Measurements from ENCODE around the gene GOLGA3.
"Not testable (repeated sequence)": the region's sequence is repeated elsewhere in the genome, so short reads cannot be mapped to it uniquely, and the experiment has no call there.

GOLGA3 gene

DNA sequence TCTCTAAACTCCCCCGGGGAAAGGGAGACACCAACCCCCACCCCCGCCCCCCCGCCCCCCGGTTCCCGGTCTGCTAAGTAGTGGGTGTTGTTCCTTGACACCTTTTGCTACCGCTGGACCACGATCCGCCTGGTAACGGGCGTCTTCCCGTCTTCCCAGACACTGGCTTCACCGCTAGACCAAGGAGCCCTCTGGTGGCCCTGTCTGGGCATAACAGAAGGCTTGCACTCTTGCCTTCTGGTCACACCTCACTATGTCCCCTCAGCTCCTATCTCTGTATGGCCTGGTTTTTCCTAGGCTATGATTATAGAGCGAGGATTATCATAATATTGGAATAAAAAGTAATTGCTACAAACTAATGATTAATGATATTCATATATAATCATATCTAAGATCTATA, 19.3 kb downstream of the GOLGA3 start:
- DNase-seq (ENCODE audit: low spot score) = not testable (repeated sequence)

DNA sequence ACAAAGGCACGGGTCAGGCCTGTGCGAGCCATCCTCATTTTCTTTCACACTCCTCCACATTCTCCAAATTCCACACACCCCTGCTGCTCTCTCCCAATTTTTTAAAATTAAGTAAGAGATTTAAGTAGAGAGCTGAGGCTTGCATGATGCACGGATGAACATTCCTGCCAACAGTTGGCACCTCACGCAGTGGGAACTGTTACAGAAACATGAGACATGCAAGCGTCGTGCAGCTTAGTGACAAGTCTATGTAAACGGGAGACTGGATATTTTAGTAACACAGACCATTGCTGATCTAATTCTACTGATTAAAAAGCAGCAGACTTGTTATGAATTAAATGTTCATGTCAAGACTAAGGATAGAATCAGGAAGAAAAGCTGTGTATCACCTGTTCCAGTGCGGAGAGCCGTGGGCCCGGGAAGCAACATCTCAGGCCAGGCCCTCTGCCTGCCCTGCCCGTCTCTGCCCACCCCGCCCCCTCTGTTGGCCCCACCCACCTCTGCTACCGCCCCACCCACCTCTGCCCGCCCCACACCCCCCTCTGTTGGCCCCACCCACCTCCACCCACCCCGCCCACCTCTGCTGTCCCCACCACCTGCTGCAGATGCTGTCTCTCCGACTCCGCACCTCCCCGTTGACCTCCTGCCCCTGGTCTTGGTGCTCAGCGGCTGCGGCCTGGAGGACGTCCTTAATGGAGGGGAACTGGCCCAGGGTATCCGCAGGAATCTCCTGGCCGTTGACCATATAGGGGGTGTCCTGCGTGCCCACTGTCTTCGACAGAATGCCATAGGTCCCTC, 21.2 kb downstream of the GOLGA3 start:
- no peak for DNase-seq (ENCODE audit: low spot score)

DNA sequence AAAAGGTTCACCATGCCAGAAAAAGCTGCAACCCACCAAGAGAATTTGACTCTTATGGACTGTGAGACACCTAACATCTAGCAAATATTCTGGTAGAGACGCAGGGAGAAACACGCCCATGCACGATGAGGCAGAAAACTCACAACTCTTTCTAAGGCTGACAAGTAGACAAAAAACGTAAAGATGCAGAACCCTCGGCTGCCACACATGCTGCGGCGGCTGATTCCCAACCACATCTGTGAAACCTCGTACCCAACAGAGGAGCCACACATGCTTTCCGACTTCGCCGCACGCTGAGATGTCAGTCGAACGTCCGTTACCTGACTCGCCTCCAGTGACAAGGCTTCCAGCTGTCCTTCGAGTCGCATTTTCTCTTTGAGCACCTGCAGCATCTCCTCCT, 21.8 kb downstream of the GOLGA3 start:
- DNase-seq (ENCODE audit: low spot score) = no peak

DNA sequence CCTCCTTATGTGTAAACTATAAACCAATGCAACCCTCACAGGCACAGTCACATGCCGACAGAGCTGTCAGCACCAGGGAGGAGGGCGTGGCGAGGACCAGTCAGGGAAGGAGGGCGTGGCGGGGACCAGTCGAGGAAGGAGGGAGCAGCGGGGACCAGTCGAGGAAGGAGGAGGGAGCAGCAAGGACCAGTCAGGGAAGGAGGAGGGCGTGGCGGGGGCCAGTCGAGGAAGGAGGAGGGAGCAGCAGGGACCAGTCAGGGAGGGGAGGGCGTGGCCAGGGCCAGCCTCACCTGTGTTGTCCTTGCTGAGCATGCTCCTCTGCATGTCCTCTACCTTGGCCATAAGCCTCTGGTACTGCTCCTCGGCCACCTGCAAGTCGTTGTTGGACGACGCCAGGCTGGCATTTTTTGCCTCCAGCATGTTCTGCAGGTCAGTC, 24.2 kb downstream of the GOLGA3 start:
- DNase-seq (ENCODE audit: low spot score) = no peak

DNA sequence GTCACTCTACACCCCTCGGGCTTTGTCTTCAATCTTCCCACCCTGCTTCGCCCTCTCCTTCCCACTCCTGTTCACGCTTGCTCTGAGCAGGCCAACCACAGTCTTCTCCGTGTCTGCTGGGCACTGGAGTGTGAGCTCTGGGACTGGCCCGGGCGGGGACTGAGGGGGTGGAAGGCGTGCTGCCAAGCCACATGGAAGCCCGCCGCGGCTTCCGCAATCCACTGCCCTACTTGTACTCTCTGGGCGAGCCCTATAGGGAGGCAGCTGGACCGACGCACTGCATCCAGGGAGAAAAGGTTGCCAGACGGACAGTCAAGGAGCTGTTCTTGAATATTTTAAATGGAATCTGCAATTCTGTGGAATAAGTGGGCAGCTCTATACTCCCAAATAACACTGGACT, 24.8 kb downstream of the GOLGA3 start:
- no peak for DNase-seq (ENCODE audit: low spot score)

DNA sequence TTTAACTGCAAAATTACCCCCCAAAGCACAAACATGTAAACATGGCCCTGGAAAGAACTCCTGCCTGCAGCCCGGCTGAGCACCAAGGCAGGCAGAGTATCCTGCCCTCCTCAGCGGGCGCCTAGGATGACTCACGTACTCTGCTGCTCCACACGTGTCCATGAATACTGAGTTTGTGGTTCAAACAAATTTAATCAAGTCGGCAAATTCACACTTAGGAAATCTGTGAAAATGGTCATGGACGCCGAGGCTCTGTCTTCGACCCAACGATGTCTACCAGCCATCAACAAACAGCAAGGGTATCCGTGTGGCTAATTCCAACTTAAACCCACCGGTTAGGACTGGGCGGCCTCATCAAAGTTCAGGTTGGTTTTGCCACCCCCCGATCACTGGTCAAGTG, 25.5 kb downstream of the GOLGA3 start:
- DNase-seq (ENCODE audit: low spot score) = no peak

DNA sequence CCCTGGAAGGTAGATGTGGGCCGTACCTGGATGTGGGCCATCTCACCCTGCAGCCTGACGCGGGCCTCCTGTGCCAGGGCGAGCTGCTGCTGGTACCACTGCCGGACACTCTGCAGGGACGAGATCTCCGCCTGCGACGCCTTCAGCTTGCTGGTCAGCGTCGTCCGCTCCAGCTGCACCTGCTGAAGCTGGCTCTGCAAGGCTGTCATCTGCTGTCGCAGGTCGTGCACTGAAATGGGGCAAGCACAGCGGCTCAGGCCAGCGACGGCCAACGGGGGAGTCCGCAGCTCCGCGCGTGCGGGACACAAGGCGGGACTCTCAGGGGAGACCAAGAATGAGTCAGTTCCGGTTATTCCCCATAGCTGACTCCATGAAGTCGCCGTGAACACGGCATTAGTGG, 26.9 kb downstream of the GOLGA3 start:
- DNase-seq (ENCODE audit: low spot score) = no peak

DNA sequence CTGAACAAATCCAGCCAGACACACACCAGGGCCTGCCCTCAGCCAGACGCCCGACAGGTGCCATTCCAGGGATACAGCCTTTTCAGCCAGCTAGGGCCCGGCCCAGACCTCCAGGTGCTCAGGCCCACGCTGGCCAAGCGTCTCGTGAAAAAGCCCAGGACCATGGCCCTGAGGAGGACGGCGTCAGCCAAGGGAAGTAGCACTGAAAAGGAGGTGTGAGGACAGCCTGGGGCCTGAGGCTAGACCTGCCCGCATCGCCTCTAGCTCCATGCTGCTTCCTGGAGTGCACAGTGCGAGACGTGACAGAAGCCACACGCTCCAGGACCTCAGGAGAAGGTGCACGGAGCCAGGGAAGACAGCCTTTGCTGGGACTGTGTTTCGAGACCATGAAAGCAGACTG, 29.8 kb downstream of the GOLGA3 start:
- DNase-seq (ENCODE audit: low spot score) = no peak

DNA sequence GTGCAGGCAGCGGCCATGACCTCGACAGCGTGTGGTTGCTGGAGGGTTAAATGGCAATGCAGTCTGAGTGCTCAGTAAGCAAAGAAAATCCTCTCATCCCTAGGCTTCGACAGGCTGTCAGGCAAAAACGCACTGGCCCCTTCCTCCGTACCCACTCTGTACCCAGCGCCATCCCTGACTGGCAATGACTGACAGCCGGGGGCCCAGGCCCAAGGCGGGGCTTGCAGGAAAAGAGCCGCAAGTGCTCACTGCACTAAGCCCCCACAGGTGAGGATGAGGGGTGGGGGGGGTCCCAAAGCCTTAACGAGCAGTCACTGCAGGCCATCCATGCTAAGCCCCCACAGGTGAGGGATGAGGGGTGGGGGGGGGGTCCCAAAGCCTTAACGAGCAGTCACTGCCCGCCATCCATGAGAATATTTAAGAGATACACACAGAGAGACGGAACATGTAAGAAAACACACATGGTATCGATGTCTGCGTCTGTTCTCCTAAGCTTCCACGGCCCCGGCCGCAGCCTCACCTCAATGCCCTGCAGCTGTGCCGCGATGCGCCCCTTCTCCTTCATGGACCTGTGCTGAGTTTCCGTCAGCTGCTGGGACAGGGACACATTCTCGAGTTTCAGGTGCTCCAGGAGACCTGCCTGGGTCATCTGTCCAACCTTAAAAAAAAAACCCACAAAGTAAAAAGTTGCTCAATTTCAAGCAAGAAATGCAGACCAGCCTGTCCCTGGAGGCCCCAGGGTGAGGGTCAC, 30.7 kb downstream of the GOLGA3 start:
- DNase-seq (ENCODE audit: low spot score) = no peak

DNA sequence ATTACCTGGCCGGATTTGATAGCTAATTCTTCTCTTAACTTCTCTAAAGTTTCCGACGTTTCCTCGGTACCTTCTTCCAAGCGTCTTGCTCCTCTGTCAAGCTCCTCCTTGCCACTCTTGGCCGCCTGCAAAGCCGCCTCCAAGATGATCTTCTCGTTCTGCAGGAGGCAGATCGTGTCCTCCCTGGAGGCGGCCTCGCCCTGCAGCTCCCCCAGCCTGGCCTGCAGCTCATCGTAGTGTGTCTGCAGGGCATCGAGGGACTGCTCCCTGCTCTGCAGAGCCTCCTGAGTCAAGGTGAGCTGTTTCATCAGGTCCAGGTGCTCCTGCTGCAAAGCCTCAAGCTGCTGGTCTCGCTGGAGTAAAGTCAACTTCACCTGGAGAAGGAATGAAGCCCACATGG, 32.8 kb downstream of the GOLGA3 start:
- DNase-seq (ENCODE audit: low spot score) = no peak

DNA sequence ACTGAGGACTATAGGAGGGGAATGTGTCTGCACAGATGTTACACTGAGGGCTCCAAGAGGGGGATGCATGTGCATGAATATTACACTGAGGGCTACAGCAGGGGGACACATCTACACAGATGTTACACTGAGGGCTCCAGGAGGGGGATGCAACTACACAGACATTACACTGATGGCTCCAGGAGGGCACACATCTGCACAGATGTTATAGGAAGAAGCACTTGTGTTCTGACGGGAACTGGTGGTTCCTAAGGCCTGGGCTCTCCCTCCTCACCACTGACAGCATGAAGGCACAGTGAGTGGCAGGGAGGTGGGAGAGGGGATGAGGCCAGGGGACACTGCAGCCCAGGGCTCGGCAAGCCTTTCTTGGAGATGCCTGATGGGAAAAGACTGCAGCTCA, 36.7 kb downstream of the GOLGA3 start:
- DNase-seq (ENCODE audit: low spot score) = not testable (repeated sequence)

DNA sequence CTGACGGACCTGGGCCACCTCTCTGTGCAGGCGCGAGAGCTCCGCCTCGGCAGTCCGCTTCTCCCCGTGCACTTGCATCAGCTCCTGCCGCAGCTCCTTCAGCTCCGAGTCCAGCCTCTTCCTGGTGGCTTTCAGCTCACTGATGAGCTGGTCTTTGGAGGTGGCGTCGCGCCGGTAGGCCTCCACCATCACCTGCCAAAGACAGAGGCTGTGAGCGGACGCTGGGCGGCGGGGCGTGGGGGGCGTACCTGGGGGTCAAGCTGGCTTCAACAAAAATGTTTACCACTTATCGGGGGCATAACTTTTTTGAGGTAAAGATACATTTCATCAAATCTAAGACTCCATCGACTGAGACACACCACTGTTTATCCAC, 39.6 kb downstream of the GOLGA3 start:
- DNase-seq (ENCODE audit: low spot score) = no peak

DNA sequence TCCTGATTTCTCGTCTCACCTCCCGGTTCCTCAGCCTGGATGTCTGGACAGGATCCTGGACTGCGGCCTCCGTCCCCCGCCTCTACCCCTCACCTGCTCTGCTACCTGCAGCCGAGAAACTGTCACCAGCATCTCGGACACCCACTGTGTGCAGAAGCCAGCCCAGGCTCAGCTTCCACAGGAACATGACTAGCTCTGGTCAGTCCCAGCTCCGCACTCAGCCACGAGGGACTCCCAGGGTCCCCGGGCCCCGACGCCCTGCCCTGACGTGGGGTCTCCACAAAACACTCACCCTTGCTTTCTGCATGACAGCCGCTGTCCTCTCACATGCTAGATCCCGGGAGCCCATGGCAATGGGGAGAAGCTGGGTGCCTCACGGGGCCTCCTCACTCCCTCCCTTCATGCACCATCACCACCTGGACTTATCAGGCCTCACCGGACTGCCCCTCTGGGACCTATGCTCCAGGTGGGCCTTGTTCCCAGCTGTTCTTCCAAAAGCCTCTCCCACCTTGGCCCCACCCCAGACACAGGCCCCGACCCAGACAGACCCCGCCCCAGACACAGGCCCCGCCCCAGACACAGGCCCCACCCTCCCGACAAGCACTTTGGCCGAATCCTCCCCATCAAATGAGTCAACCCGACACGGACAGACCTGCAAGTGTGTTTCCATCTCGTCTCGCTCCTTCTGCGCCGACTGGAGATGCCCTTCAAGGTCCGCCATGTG, 40.1 kb downstream of the GOLGA3 start:
- no peak for DNase-seq (ENCODE audit: low spot score)

DNA sequence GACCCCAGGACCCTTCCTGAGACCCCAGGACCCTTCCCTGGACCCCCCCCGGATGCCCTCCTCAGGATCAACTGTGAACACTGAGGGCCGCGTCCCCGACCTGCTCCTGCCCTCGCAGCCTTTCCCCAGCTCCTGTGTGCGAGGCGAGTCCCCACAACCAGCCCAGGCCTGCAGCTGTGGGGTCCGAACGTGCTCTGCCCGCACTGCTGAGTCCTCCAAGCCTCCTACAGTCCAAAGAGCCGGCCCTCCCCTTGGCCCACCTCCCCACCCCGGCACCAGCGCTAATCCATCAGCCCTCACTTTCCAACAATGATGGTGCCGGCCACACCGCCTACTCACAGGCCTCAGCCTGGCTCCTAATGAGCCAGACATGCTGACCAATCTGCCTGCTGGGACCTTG, 40.8 kb downstream of the GOLGA3 start:
- DNase-seq (ENCODE audit: low spot score) = no peak

DNA sequence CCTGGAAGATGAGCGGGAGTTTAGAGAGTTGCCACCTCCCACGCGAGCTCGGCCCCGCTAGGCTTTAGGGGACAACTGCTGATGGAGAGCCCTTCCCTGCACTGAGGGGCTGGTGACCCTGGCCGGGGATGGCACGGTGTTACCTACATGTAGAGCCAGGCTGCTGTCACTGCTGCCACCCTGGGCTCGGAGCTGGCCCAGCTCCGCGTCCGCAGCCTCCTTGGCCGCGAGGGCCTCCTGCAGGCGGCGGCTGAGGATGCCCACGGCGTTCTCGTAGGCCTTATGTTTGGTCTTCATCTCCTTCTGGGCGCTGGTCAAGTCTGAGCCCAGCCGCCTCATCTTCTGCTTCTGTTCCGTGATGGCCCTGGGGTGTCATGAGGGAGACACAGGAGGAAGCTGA, 42.5 kb downstream of the GOLGA3 start:
- no peak for DNase-seq (ENCODE audit: low spot score)

DNA sequence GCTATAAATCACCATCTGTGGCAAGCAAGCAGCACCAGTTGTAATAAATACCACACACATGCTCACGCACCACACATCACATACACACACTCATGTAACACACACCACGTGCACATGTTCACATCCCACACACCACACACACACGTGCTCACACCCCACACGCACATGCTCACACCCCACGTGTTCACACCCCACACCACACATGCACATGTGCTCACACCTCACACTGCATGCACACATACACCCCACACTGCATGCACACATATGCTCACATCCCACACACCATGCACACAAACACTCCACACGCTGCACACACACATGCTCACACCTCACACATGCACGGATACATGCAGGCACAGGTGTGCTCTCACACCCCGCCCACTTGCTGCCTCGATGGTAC, 44.1 kb downstream of the GOLGA3 start:
- DNase-seq (ENCODE audit: low spot score) = no peak

DNA sequence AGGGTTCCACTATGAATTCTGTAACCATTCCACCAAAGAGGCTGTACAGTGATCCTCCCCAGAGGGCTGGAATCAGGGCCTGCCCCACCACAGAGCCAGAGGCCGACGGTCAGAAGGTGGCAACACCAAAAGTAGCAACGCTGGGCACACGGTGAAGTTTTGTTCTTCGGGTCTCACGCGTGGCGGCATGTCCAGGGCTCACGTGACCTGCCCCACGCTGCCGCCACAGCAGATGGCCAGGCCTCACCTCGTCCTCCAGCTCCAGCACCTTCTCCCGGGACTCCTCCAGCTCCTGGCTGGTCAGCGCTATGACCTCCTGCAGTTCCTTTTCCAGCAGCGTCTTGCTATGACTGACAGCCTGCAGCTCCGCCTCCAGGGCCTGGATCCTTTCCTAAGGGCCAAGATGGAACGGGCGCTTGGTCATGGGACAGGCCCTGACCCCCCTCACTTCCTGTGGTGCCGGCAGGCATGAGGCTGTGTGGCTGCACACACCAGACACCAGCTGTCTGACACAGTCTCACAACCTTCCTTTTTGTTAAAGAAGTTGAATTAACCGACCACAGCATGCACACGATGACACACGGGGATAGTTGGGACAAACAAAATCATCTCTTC, 44.6 kb downstream of the GOLGA3 start:
- no peak for DNase-seq (ENCODE audit: low spot score)

DNA sequence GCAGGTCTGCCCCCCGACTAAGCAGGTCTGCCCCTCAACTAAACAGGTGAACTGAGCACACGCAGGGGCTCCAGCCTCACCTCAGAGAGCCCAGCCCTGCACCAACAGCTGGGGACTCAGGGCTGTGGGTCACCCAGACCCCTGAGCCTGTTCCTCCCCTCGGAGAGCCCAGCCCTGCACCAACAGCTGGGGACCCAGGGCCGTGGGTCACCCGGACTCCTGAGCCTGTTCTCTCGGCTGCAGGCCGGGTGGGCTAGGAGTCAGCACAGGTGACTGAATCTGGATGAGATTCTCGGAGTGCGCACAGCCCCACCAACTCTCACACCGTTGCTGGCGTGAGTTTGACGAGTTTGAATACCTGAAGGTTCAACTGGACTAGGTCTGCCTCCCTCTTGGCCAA, 46.7 kb downstream of the GOLGA3 start:
- DNase-seq (ENCODE audit: low spot score) = no peak

DNA sequence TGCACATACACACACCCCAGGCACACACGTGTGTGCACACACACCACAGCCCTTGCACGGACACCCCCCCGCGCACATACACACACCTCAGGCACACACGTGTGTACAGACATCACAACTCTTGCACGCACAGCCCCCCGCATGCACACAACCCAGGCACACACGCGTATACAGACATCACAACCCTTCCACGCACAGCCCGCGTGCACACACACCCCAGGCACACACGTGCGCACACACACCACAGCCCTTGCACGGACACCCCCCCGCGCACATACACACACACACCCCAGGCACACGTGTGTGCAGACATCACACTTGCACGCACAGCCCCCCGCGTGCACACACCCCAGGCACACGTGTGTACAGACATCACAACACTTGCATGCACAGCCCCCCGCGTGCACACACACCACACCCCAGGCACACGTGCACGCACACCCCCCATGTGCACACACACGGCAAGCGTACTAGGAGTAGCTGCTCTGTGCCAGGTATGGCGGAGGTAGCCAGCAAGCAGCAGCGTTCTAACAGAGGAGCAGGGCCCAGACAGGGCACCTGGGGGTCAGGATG, 48.8 kb downstream of the GOLGA3 start:
- no peak for DNase-seq (ENCODE audit: low spot score)

DNA sequence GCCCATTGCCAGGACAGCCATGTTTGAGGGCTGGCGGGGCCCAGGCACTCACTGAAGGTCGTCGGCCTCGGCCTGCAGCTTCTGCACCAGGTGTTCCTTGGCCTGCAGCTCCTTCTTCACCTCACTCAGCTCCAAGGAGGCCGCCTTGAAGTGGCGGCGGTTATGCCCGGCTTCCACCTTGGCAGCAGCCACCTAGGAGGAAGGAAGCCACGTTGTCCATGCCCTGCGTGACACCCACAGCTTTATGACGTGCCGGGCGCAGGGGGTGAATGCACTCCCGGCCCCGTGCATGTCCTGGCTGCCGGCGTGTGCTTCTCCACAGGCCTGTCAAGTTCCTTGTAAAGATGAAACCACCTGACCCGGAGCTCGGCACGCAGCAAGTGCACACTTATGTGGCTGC, 51.1 kb downstream of the GOLGA3 start:
- DNase-seq (ENCODE audit: low spot score) = no peak

DNA sequence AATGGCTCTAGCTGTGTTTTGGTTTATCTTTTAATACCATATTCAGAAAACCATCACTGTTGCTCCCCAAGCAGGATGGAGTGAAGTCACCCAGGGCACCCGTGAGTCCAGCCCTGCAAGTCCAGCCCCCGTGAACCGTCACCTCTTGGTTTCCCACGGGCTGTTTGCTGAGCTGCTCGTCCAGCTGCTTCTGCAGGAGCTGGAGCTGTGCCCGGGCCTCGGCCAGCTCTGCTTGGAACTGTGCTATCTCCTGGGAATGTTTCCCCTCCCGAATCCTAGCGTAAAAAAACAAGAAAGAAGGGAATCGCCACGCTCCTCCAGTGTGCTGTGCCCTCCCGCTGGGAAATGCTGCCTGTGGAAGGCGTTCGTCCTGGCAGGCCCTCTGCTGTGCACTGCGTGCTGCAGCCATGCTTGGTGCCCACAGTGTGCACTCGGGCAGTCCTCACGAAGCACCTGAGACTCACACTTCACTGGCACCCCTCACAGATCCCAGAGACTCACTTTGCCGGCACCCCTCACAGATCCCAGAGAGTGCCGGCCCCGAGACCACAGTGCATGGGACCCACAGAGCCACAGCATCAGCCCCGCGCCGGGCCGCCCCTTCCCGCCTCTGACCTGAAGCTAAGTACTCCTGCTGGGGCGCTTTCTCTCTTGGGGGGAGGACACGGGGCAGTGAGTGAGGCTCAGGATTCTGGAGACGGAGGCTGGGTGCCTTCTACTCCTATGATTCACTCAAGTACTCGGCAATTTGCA, 51.7 kb downstream of the GOLGA3 start:
- no peak for DNase-seq (ENCODE audit: low spot score)

DNA sequence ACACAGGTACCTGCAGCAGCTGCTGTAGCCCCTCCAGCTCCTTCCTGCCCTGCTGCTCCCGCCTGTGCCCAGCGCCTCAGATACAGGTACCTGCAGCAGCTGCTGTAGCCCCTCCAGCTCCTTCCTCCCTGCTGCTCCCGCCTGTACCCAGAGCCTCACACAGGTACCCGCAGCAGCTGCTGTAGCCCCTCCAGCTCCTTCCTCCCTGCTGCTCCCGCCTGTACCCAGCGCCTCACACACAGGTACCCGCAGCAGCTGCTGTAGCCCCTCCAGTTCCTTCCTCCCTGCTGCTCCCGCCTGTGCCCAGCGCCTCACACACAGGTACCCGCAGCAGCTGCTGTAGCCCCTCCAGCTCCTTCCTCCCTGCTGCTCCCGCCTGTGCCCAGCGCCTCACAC, 52.4 kb downstream of the GOLGA3 start:
- DNase-seq (ENCODE audit: low spot score) = not testable (repeated sequence)

Measured in activated CD4-positive, alpha-beta T cell treated with anti-CD3 and anti-CD28 coated beads, Interleukin-2, Interleukin-4, amounts not matched to agents 100 ng/mL and 50 ng/mL, durations not matched to agents 16 hours and 8 hours (primary cell).